ENCODE data around the gene MYRIP. TPM values are rescaled to one million over a fixed set of nuclear protein-coding genes. Genes with fewer than 3 reads are reported as not detected.

Gene MYRIP
- total RNA-seq, 3 donors from 2014 or later: 2.3 to 4.8 (median 2.6) TPM

- DNase-seq (ENCODE audit: low spot score in 2 of 2): no peak
- Histone ChIP-seq H3K27me3 (no peaks in the 10 kb centered on the region), H3K4me3 (no peak overlapping the region), H3K36me3 (no peaks in the 10 kb centered on the region), H3K4me1 (no peaks in the 10 kb centered on the region), H3K9me3 (peaks cover 3 to 5% of the 10 kb centered on the region in 2 donors), H3K27ac (no peak overlapping the region)
- TF ChIP-seq POLR2AphosphoS5 (IDR thresholded peaks at IDR 0.05) (no peak), CTCF (IDR thresholded peaks at IDR 0.05) (no peak), POLR2A (IDR thresholded peaks at IDR 0.05) (no peak)
- intact Hi-C loops (cut with DNase I; ENCODE audit: low total_unique reads): no loop called here
These were observed 477.8 kb downstream of the MYRIP start for GRCh38 chr3:40287248-40287647.

DNA sequence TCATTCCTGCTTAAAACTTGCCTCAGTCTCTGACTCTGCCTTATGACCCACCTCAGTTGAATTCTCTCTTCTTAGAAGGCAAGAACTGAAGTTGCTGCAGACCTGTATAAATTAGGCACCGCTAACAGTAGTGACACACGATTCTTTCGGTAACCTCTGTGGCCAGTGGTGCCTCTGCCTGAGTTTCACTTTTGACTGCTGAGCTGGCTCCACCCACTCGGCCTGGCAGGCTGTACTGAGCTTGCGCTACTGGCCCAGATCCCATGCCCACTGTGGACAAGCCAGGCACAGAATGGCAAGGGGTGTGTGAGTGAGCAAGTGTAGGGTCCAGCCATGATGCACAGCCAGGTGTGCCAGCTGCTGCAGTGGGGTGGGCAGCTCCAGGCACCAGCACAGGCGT, 481.0 kb downstream of the MYRIP start:
- H3K27ac ChIP-seq: no peak overlapping the region
- H3K36me3 ChIP-seq: no peaks in the 10 kb centered on the region
- H3K27me3 ChIP-seq: no peaks in the 10 kb centered on the region
- peaks cover 0 to 5% of the 10 kb centered on the region in 2 donors for H3K9me3 ChIP-seq
- no peaks in the 10 kb centered on the region for H3K4me1 ChIP-seq
- intact Hi-C loops (cut with DNase I; ENCODE audit: low total_unique reads): no loop called here
- no peak overlapping the region for H3K4me3 ChIP-seq
- TF ChIP-seq POLR2AphosphoS5 (IDR thresholded peaks at IDR 0.05) (no peak), POLR2A (IDR thresholded peaks at IDR 0.05) (no peak), CTCF (IDR thresholded peaks at IDR 0.05) (no peak)
- DNase-seq (ENCODE audit: low spot score in 2 of 2): no peak

DNA sequence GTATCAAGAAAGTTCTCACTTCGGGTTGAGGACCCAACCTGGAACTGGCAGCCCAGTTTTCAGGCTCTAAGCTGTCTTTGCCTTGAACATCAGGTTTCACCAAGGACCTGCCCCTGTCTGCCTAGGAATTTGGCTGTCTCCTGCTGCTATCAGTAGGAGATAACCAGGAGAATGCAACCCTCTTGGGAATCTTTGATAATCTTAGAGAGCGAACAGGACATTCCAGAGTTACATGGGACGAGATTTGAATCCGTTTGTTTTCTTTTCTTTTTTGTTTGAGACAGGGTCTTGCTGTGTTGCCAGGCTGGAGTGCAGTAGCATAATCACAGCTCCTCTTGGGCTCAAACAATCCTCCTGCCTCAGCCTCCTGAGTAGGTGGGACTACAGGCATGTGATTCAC, 482.1 kb downstream of the MYRIP start:
- no peak overlapping the region for H3K27ac ChIP-seq
- H3K4me3 ChIP-seq: no peak overlapping the region
- peaks cover 0 to 5% of the 10 kb centered on the region in 2 donors for H3K9me3 ChIP-seq
- no peaks in the 10 kb centered on the region for H3K27me3 ChIP-seq
- TF ChIP-seq POLR2AphosphoS5 (IDR thresholded peaks at IDR 0.05) (no peak), CTCF (IDR thresholded peaks at IDR 0.05) (no peak), POLR2A (IDR thresholded peaks at IDR 0.05) (no peak)
- H3K4me1 ChIP-seq: no peaks in the 10 kb centered on the region
- intact Hi-C loops (cut with DNase I; ENCODE audit: low total_unique reads): no loop called here
- DNase-seq (ENCODE audit: low spot score in 2 of 2): no peak
- no peaks in the 10 kb centered on the region for H3K36me3 ChIP-seq

- H3K27ac ChIP-seq: no peak overlapping the region
- H3K9me3 ChIP-seq: peaks cover 0 to 5% of the 10 kb centered on the region in 2 donors
- intact Hi-C loops (cut with DNase I; ENCODE audit: low total_unique reads): no loop called here
These were observed 483.4 kb downstream of the MYRIP start for GRCh38 chr3:40292637-40293349.

More at GRCh38 chr3:40292637-40293349, 483.4 kb downstream of the MYRIP start:
- no peaks in the 10 kb centered on the region for H3K4me1 ChIP-seq
- H3K4me3 ChIP-seq: no peak overlapping the region
- no peaks in the 10 kb centered on the region for H3K36me3 ChIP-seq
- no peak for TF ChIP-seq CTCF (IDR thresholded peaks at IDR 0.05)
- TF ChIP-seq POLR2A (IDR thresholded peaks at IDR 0.05): no peak
- no peak for TF ChIP-seq POLR2AphosphoS5 (IDR thresholded peaks at IDR 0.05)
- no peaks in the 10 kb centered on the region for H3K27me3 ChIP-seq
- no peak for DNase-seq (ENCODE audit: low spot score in 2 of 2)
